Germinal center (tissue), 1 donor: ENCODE measurements around the gene XPNPEP1.

Source experiments
- DNase-seq: peaks from one replicate; pipeline ENCODE4 v3.0.0; 2012; ENCODE audit warnings: mixed read lengths, low spot score

Gene XPNPEP1

GRCh38 chr10:109892931-109893330 lies 30.4 kb downstream of the XPNPEP1 start:
- no peak for DNase-seq

GRCh38 chr10:109892117-109892516 lies 31.2 kb downstream of the XPNPEP1 start:
- no peak for DNase-seq

DNA sequence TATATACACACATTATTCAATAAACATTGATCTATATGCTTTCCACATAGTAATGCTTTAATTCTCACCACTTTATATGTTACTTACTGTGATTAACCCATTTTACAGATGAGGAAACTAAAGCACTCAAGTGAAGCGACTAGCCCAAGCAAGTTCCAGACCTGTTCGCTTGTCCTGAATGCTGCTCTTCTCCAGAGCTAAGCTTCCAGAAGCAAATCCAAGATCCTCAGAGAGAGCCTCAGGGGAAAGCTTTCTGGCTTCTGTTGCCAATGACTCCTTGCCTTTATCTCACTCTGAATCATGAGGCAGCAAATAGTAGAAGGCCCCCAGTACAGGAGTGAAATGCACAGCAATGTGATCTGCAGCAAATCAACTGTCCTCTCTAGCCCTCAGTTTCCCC lies 32.2 kb downstream of the XPNPEP1 start:
- DNase-seq = no peak

GRCh38 chr10:109889867-109890266 lies 33.4 kb downstream of the XPNPEP1 start:
- DNase-seq = no peak

- DNase-seq = no peak
Measured at GRCh38 chr10:109887776-109888175, 35.5 kb downstream of the XPNPEP1 start.

DNA sequence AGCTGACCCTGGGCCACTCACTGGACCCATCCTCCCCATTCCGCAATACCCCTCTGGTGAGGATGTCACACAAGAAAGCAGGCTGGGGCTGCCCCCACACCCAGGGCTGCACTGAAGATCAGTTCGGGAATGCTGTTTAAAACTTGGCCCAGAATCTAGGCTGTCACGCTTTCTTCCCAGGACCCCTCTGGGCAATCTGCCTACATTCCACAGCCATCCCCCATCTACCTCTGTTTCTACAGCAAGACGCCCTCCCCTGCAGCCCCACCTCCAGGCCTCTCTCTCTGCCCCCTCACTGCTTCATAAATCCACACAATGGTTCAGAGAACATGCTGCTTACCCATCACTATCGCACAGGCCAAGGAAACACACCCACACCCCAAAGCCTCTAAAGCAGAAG lies 36.1 kb downstream of the XPNPEP1 start:
- no peak for DNase-seq

GRCh38 chr10:109886781-109887140 lies 36.5 kb downstream of the XPNPEP1 start:
- DNase-seq = no peak

DNA sequence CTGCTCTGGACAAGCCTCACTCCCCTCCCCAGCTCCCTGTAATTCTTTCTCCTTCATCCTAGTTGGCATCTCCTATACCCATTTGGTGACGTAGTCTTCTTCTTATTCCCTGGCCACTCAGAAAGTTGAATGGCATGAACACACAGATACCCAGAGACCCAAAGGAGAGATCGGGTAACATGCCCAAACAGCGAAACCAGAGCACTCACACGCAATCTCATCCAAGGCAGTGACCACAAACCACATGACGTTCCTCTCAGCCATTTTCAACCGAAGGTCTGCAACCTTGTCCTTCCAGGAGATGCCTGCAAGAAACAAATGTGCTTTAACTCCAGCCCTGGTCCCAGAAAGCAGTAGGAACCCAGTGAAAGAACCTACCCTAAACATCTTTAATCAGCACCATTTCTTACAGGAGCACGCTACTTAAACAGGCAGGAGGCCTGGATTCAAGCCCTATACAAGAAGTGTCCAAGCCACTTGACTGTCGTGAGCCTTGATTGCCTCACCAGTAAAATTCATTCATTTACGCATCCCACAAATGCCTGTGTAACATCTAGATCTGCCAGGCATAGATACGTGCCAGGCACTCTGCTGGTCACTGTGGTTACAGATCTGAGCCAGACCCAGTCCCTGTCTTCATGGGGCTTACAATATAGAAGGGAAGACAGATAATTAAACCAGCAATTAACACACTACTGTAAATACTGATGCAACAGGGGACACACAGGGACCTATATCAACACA lies 37.1 kb downstream of the XPNPEP1 start:
- DNase-seq = no peak

DNA sequence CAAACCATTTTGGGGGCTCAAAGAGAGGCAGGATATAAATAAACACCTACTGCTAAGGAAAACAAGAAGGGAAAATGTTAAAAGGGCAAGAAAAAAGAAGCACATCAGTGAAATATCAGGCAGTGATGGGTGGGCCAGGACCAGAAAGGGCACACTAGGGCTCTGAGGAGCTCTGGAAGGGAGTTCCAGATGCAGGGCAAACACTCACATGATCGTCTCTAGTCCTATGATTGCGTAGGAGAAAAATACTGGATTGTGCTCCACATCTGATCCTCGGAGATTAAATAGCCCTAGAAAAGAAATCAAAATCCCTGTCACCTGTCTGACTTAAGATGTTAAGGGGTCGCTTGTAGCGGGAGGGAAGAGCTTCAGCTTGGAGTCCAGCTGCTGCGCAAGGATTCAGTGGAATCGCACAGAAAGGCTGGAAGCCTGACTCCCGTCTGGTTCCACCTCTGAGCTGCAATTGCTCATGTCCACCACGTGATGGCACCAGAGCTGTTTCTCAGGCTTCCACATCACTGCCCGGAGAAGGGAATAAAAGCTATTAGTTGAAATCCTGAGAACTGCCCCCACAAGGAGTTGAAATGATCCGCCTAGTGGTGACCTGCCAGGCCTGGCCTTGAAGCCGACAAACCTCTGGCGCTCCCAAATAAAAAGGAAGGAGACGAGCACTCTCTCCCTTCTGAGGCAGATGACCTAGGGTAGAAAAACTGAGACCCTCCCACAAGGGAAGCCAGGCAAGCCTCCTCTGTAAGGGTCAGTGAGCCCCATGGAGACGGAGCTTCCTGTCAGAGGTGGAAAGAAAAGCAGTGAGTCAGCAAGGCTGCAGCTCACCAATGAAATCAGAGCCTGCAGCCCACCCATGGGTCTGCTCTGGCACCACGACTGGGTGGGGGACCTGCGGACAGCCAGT lies 39.2 kb downstream of the XPNPEP1 start:
- peak; percentile 79 for DNase-seq

- DNase-seq = no peak
Measured at GRCh38 chr10:109882251-109883057, 40.9 kb downstream of the XPNPEP1 start.

DNA sequence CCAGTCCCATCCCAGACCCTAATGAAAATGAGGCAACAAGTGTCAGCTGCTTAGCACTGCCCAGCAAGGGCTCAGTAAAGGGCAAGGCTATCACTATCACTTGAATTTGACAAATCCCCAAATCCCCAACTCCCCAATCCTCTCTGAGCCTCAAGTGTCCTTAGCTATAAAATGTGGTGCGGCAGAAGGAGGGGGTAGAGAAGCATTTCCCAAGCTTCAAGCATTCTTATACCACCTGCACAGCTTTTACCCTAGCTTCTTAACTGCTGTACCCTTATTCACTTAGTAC lies 41.6 kb downstream of the XPNPEP1 start:
- no peak for DNase-seq

GRCh38 chr10:109880886-109881768 lies 42.2 kb downstream of the XPNPEP1 start:
- no peak for DNase-seq

DNA sequence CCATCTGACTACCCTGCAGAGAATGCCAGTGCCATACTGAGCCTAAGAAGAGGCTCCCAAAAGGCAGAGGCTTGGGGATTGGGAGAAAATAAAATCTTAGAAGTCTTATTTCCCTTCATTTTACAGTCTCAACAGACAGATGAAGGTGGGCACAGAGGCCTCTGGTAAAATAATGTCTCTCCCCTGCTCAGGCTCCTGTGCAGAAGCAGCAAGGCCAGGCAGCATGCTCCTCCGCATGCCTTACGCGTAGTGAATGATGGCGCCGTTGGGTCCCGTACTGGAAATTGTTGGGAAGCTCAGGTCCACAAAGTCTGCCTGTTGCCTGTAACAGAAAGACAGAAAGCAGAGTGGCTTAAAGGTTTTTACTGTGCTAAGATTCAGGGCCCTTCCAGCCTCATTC lies 45.8 kb downstream of the XPNPEP1 start:
- DNase-seq = no peak

DNA sequence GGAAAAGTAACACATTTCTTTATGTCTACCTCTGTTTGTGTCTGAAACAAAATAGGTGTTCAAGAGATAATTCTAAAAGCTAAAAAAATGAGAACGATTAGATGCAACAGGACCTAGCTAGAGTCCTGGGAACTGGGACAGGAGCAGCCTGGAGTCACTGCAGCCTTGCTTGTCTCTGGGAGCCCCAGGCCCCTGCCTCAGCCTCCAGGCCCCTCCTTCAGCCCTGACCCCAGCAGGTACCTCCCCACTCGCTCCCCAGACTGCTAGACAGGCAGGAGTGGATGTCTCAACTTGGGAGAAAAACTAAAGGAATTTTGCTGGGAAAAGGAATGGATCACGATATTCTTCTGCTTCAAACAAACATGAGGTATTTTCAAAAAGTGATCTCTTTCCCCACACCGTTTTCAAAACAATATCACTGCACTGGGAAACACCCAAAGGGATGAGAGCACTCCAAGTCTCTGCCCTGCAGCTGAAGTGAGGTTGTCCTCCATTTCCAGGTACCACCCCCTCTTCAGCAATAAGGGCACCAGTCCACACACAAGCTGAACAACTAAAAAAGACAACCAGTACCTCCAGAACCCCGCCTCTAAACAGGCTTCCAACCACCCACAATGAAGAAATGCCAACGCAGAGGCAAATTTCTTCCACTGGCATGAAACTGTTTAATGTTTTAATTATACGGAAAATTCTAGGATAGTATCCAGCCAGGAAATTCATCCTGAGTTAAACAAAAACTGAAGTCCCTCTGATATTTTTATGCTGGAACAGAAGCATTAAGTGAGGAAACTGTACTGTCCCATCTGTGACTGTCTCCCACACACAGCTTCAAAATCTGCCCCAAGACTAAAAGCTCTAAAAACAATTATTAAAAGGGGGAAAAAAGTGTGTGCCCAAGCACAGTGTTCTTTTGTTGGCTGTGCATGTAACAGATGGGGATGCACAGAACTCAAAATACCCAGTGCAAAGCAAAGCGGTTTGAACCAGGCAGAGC lies 47.2 kb downstream of the XPNPEP1 start:
- DNase-seq = no peak

DNA sequence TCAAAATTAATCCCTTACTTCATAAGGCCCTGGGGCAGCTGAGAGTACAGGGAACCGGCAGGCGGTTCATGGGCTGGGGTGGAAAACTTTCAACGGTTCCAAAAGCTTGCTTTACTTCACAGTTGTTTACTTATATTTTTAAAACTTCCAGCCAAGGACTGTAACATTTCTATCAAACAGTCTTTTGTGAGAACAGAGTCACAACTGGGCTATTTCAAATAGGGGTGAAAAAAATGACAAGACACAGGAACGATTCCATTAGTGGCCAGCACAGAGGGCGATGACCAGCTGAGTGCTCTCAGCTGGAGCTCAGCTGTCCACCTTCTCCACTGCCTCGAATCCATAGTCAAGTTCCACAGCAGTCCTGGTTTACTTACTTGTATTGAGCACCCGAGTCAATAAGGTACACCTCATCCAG lies 48.2 kb downstream of the XPNPEP1 start:
- DNase-seq = no peak

DNA sequence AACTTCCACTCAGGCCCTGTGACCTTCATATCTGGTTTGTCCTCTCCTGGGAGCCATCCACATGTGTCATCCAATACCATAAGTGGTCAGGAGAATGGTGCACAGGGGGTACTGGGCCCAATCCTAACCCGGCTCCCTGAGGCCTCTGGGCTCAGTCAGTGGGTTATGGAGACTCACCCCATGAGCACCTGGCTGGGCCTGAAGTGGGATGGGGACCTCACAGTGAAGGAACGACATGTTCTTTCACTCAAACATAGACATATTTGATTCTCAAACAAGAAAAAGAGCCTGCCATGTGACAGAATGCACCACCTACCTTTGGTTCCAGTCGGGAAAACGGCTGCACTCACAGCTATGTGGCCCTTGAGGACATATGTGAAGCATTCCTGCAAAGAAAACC lies 51.8 kb downstream of the XPNPEP1 start:
- no peak for DNase-seq

DNA sequence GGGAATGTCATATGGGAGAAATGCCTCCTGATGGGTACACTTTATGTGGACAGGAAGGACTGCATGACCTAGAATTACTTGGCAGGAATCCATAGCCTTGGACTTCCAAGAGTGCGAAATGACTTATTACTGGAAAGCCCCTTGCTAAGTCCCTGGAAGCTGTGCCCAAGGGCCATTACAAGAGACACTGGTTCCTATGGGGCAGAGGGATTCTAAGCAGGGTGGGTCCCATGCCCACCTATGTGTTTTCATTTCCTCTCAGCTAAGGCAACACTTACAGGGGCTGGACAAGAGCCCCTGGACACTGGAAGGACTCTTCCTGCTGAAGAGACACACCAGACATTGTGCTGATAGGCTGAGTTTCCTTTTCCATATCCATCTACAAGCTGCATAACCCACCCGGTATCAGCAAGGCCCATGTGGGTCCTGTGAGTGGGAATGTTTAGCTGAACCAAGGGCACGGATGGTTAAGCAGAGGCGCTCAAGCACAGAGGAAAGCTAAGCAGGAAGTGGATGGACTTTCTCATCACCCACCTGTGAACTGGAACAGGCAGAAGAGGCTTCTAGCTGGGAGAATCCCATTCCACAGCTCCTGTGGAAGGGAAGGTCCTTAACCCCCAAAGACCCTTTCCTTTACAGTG lies 56.2 kb downstream of the XPNPEP1 start:
- DNase-seq = no peak

- DNase-seq = no peak
Measured at GRCh38 chr10:109866168-109866994, 56.9 kb downstream of the XPNPEP1 start.

GRCh38 chr10:109863775-109864174 lies 59.5 kb downstream of the XPNPEP1 start:
- DNase-seq = no peak
